Subcutaneous adipose tissue (tissue), 4 donors: Measurements from ENCODE around the gene TTC16. TPM values are rescaled to one million over a fixed set of nuclear protein-coding genes. Genes with fewer than 3 reads are reported as not detected.

ENCODE experiments used
- CTCF ChIP-seq: fragments of 450-650 bp; IDR thresholded peaks from one replicate; pipeline ENCODE4 v1.5.1; 2016; ENCODE audit warnings: low read depth, mild to moderate bottlenecking, control low read depth, antibody characterized with exemption, moderate library complexity
- total RNA-seq, 4 donors: library from RNA; depleted of rRNA; stranded (reverse); fragments of >200 nt; gene quantifications; one replicate each; pipeline ENCODE4 v1.1.0, GENCODE V29; 2016

The TTC16 gene
- total RNA-seq, 4 donors from 2014 or later: 0.16 TPM; not detected in 3

- no peak for TF ChIP-seq CTCF
These were observed 33.4 kb downstream of the TTC16 start for GRCh38 chr9:127749090-127749787.

GRCh38 chr9:127751269-127752054, 35.6 kb downstream of the TTC16 start:
- no peak for TF ChIP-seq CTCF

- TF ChIP-seq CTCF: no peak
These were observed 37.3 kb downstream of the TTC16 start for GRCh38 chr9:127753148-127753547.

GRCh38 chr9:127753622-127754021, 37.7 kb downstream of the TTC16 start:
- TF ChIP-seq CTCF: no peak

GRCh38 chr9:127754099-127755060, 38.5 kb downstream of the TTC16 start:
- TF ChIP-seq CTCF: no peak

- TF ChIP-seq CTCF: no peak
These were observed 39.5 kb downstream of the TTC16 start for GRCh38 chr9:127755061-127756060.
